HepG2 (cell line): Measurements from ENCODE around the gene CDT1. TPM values are rescaled to one million over a fixed set of nuclear protein-coding genes. Genes with fewer than 3 reads are reported as not detected.

ENCODE experiments used
- BORCS8-MEF2B ChIP-seq: sonication (generic); formaldehyde crosslinking; IDR thresholded peaks from 2 replicates; pipeline ENCODE4 v1.8.0; 2022; ENCODE audit warnings: mild to moderate bottlenecking, missing genetic modification reagents
- EHMT2 ChIP-seq: fragments of 200-600 bp; sonication (generic); IDR thresholded peaks from 2 replicates; pipeline ENCODE4 v1.7.0; 2017; ENCODE audit warnings: antibody characterized with exemption, low read depth, low read length, borderline replicate concordance
- HMGA1 ChIP-seq: sonication (generic); formaldehyde crosslinking; conservative IDR thresholded peaks from 2 replicates; pipeline ENCODE4 v1.4.0; 2020; ENCODE audit warnings: missing genetic modification reagents
- MLLT10 ChIP-seq: sonication (generic); formaldehyde crosslinking; IDR thresholded peaks from 2 replicates; pipeline ENCODE4 v1.4.0; 2020; ENCODE audit warnings: missing genetic modification reagents
- NFRKB ChIP-seq: fragments of 450-650 bp; IDR thresholded peaks from 2 replicates; pipeline ENCODE4 v1.6.1; 2017
- NR2F6 ChIP-seq, 2 experiments: IDR thresholded peaks; 2 replicates each; pipeline ENCODE4 v1.6.1; 2016; ENCODE audit warnings: antibody characterized with exemption in 1 of 2, mild to moderate bottlenecking in 1 of 2
- SNRNP70 ChIP-seq: fragments of 200-400 bp; formaldehyde crosslinking; IDR thresholded peaks from 2 replicates; pipeline ENCODE4 v1.6.1; 2017; ENCODE audit warnings: mild to moderate bottlenecking, low read depth, low read length, moderate library complexity
- TEAD2 ChIP-seq: sonication (generic); formaldehyde crosslinking; IDR thresholded peaks from 2 replicates; pipeline ENCODE4 v1.9.0; 2021; ENCODE audit warnings: missing genetic modification reagents
- ZBTB1 ChIP-seq: sonication (generic); formaldehyde crosslinking; IDR thresholded peaks from 2 replicates; pipeline ENCODE4 v1.4.0; 2020; ENCODE audit warnings: missing genetic modification reagents, borderline replicate concordance
- ZSCAN31 ChIP-seq: sonication (generic); formaldehyde crosslinking; IDR thresholded peaks from 2 replicates; pipeline ENCODE4 v1.5.0; 2020; ENCODE audit warnings: low read depth, mild to moderate bottlenecking, missing genetic modification reagents
- polyA plus RNA-seq, 8 experiments: library from polyadenylated mRNA; depleted of rRNA in 3 of 8; stranded (reverse) in 7 of 8; unstranded in 1 of 8; fragments of >200 nt; fragmentation: Illumina TruSeq in 4 of 8; extraction: Trizol in 4 of 8; gene quantifications; 2 replicates each; pipeline versions ENCODE4 v1.2.1 to v1.2.3, GENCODE V29; 2011 to 2016; ENCODE audit warnings: low read depth in 4 of 8, missing spikeins in 1 of 8, mixed read lengths in 1 of 8; ENCODE audit not compliant: insufficient read depth in 1 of 8
- total RNA-seq, 5 experiments: library from RNA; depleted of rRNA; stranded (reverse); fragments of >200 nt; fragmentation: Illumina TruSeq; extraction: Trizol; gene quantifications; 2 replicates each; pipeline ENCODE4 v1.2.3, GENCODE V29; 2016; ENCODE audit warnings: low read depth in 1 of 5
- TF ChIP-seq, protein P1 (sequence below): sonication (generic); formaldehyde crosslinking; IDR thresholded peaks from 2 replicates; pipeline ENCODE4 v1.9.0; 2021; ENCODE audit warnings: mild to moderate bottlenecking, missing genetic modification reagents
- TF ChIP-seq, protein P2 (sequence below): sonication (generic); formaldehyde crosslinking; IDR thresholded peaks from 2 replicates; pipeline ENCODE4 v1.4.0; 2020; ENCODE audit warnings: mild to moderate bottlenecking, missing genetic modification reagents
- TF ChIP-seq, protein P3 (sequence below): sonication (generic); formaldehyde crosslinking; IDR thresholded peaks from 2 replicates; pipeline ENCODE4 v1.4.0; 2020; ENCODE audit warnings: missing genetic modification reagents
- TF ChIP-seq, protein P4 (sequence below): sonication (generic); formaldehyde crosslinking; IDR thresholded peaks from 2 replicates; pipeline ENCODE4 v1.8.1; 2023; ENCODE audit warnings: mild to moderate bottlenecking, inconsistent platforms, moderate library complexity, missing genetic modification reagents, borderline replicate concordance
- TF ChIP-seq, protein P5 (sequence below): sonication (generic); formaldehyde crosslinking; IDR thresholded peaks from 2 replicates; pipeline ENCODE4 v1.8.0; 2022; ENCODE audit warnings: missing genetic modification reagents, low read depth, mild to moderate bottlenecking, borderline replicate concordance

The CDT1 gene
- total and polyA plus RNA-seq, 2 of the 13 experiments (the other 11 are each of a cell fraction or from before 2014, with no cell fraction given) = 23.1 to 23.8 TPM

DNA sequence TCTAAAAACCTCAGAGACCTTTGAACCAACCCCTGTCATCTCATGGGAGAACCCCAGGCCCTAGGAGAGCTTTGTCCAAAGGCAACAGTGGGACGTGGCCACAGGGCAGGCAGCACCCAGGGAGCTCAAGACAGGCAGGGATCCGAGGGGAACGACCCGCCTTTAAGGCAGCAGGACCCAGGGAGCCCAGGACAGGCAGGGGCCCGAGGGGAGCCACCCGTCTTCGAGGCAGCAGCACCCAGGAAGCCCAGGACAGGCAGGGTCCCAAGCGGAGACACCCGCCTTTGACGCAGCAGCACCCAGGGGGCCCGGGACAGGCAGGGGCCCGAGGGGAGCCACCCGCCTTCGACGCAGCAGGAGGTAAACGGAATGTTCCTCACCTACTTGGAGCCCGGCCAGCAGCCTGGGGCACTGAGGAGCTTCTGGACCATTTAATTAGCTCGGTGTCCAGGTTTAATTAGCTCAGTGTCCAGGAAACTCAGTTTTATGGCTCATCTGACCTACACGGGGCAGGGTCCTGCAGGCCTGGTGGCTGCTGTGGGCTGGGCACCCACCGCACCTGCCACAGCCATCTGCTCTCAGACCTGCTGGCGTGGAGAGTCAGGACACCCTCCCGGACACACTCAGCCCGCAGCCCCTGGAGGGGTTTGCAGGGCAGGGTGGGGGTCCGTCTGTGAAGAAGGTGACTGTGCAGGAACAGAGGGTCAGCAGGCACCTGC, 43.0 kb upstream of the CDT1 start (continued):
- TF ChIP-seq, protein P1, sequence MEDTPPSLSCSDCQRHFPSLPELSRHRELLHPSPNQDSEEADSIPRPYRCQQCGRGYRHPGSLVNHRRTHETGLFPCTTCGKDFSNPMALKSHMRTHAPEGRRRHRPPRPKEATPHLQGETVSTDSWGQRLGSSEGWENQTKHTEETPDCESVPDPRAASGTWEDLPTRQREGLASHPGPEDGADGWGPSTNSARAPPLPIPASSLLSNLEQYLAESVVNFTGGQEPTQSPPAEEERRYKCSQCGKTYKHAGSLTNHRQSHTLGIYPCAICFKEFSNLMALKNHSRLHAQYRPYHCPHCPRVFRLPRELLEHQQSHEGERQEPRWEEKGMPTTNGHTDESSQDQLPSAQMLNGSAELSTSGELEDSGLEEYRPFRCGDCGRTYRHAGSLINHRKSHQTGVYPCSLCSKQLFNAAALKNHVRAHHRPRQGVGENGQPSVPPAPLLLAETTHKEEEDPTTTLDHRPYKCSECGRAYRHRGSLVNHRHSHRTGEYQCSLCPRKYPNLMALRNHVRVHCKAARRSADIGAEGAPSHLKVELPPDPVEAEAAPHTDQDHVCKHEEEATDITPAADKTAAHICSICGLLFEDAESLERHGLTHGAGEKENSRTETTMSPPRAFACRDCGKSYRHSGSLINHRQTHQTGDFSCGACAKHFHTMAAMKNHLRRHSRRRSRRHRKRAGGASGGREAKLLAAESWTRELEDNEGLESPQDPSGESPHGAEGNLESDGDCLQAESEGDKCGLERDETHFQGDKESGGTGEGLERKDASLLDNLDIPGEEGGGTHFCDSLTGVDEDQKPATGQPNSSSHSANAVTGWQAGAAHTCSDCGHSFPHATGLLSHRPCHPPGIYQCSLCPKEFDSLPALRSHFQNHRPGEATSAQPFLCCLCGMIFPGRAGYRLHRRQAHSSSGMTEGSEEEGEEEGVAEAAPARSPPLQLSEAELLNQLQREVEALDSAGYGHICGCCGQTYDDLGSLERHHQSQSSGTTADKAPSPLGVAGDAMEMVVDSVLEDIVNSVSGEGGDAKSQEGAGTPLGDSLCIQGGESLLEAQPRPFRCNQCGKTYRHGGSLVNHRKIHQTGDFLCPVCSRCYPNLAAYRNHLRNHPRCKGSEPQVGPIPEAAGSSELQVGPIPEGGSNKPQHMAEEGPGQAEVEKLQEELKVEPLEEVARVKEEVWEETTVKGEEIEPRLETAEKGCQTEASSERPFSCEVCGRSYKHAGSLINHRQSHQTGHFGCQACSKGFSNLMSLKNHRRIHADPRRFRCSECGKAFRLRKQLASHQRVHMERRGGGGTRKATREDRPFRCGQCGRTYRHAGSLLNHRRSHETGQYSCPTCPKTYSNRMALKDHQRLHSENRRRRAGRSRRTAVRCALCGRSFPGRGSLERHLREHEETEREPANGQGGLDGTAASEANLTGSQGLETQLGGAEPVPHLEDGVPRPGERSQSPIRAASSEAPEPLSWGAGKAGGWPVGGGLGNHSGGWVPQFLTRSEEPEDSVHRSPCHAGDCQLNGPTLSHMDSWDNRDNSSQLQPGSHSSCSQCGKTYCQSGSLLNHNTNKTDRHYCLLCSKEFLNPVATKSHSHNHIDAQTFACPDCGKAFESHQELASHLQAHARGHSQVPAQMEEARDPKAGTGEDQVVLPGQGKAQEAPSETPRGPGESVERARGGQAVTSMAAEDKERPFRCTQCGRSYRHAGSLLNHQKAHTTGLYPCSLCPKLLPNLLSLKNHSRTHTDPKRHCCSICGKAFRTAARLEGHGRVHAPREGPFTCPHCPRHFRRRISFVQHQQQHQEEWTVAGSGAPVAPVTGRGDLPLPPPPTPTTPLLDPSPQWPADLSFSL (CRISPR knock-in tag) = no peak
- TF ChIP-seq TEAD2 = no peak
- TF ChIP-seq, protein P2, sequence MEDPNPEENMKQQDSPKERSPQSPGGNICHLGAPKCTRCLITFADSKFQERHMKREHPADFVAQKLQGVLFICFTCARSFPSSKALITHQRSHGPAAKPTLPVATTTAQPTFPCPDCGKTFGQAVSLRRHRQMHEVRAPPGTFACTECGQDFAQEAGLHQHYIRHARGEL (CRISPR knock-in tag) = no peak
- TF ChIP-seq, protein P3, sequence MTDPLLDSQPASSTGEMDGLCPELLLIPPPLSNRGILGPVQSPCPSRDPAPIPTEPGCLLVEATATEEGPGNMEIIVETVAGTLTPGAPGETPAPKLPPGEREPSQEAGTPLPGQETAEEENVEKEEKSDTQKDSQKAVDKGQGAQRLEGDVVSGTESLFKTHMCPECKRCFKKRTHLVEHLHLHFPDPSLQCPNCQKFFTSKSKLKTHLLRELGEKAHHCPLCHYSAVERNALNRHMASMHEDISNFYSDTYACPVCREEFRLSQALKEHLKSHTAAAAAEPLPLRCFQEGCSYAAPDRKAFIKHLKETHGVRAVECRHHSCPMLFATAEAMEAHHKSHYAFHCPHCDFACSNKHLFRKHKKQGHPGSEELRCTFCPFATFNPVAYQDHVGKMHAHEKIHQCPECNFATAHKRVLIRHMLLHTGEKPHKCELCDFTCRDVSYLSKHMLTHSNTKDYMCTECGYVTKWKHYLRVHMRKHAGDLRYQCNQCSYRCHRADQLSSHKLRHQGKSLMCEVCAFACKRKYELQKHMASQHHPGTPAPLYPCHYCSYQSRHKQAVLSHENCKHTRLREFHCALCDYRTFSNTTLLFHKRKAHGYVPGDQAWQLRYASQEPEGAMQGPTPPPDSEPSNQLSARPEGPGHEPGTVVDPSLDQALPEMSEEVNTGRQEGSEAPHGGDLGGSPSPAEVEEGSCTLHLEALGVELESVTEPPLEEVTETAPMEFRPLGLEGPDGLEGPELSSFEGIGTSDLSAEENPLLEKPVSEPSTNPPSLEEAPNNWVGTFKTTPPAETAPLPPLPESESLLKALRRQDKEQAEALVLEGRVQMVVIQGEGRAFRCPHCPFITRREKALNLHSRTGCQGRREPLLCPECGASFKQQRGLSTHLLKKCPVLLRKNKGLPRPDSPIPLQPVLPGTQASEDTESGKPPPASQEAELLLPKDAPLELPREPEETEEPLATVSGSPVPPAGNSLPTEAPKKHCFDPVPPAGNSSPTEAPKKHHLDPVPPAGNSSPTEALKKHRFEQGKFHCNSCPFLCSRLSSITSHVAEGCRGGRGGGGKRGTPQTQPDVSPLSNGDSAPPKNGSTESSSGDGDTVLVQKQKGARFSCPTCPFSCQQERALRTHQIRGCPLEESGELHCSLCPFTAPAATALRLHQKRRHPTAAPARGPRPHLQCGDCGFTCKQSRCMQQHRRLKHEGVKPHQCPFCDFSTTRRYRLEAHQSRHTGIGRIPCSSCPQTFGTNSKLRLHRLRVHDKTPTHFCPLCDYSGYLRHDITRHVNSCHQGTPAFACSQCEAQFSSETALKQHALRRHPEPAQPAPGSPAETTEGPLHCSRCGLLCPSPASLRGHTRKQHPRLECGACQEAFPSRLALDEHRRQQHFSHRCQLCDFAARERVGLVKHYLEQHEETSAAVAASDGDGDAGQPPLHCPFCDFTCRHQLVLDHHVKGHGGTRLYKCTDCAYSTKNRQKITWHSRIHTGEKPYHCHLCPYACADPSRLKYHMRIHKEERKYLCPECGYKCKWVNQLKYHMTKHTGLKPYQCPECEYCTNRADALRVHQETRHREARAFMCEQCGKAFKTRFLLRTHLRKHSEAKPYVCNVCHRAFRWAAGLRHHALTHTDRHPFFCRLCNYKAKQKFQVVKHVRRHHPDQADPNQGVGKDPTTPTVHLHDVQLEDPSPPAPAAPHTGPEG = no peak
- no peak for TF ChIP-seq SNRNP70
- TF ChIP-seq ZBTB1 (CRISPR knock-in tag) = no peak
- TF ChIP-seq, protein P4, sequence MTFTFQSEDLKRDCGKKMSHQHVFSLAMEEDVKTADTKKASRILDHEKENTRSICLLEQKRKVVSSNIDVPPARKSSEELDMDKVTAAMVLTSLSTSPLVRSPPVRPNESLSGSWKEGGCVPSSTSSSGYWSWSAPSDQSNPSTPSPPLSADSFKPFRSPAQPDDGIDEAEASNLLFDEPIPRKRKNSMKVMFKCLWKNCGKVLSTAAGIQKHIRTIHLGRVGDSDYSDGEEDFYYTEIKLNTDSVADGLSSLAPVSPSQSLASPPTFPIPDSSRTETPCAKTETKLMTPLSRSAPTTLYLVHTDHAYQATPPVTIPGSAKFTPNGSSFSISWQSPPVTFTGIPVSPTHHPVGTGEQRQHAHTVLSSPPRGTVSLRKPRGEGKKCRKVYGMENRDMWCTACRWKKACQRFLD = no peak
- TF ChIP-seq MLLT10 (CRISPR knock-in tag) = no peak
- no peak for TF ChIP-seq HMGA1 (CRISPR knock-in tag)
- TF ChIP-seq BORCS8-MEF2B (CRISPR knock-in tag) = no peak
- TF ChIP-seq NR2F6 (IDR thresholded peaks at IDR 0.05) = no peak
- peak; percentile 5; the same call in 1 of the 2 replicates for TF ChIP-seq NR2F6 (CRISPR knock-in tag; IDR thresholded peaks at IDR 0.05)
- TF ChIP-seq, protein P5, sequence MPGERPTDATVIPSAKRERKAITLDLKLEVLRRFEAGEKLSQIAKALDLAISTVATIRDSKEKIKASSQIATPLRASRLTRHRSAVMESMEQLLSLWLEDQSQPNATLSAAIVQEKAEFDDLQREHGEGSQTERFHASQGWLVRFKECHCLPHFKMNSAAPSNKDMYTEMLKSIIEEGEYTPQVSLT (CRISPR knock-in tag) = no peak
- no peak for TF ChIP-seq NFRKB
- no peak for TF ChIP-seq EHMT2
- no peak for TF ChIP-seq ZSCAN31 (CRISPR knock-in tag)
